Endothelial cell of hepatic sinusoid (primary cell): ENCODE measurements around the gene BSPRY.

Experiments
- in situ Hi-C: cut with HindIII; loops from 2 replicates; pipeline ENCODE4 v1.10.0; 2017; ENCODE audit warnings: low sequenced_read_pairs

BSPRY gene

DNA sequence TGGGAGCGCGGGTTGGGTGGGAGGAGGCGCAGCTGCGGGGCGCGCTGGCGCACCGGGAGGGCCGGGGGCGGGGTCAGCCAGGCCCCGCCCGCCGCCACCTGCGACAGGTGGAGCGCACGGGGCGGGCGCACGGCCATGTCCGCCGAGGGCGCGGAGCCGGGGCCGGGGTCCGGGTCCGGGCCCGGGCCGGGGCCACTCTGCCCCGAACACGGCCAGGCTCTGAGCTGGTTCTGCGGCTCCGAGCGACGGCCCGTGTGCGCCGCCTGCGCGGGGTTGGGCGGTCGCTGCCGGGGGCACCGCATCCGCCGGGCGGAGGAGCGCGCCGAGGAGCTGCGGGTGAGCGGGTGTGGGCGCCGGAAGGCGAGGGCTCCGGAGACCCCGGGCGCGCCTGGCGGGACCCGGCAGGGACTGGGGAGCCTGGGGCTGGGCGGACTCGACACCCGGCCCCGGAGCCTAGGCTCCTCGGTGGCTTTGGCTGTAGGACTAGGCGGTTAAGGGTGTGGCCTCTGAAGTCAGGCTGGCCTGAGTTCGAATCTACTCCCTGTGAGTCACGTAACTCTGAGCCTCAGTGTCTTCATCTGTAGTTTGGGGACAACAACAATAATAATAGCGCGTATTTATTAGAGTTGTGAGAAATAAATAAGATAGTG lies at the start of gene BSPRY:
BSPRY (plus strand) TSS at position 97 of the 650 bp plus-strand sequence; CDS start at position 136, 39 bp downstream.
- in situ Hi-C loops = no loop called here

DNA sequence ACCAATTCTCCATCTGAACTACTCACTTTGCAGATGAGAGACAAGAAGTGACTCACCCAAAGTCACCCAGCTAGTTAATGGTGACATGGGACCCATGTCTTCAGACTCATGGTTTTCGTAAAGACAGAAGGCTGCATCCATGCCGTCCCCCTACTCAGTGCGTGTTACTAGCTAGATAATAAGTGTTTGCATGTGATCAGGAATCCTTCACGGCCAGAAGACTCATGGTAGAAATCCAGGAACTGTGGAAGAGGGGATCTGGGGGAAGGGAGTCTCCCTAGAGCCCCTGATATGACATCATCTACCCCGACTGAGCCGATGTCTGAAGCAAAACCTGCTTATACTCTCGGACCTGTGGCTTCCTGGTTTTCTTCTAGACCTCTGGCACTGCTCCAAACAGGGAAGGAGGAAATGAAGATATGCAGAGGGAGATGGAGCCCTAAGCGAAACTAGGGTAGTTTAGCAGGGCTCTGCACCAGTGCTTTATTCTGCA lies 49.5 kb upstream of the BSPRY start:
- in situ Hi-C loops = loop anchor here (5.0 kb wide), 1 partner anchor 37 kb away; no protein-coding TSS in a partner anchor

DNA sequence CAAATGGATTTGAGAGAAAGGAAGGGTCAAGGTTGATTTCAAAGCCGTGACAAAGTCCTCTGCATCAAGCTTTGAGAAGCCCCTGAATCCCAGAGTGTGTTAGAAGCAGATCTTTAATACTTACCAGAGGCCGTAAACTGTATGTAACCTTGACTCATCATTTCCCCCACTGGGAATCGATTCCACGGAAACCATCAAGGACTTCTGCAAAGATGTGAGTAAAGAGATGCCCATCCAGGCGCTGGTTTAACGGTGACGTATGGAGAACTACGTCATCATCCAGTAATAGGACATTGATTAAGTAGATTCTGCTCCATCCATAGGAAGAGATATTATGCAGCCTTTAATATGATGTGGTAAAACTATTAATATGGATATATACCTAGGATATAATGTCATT lies 47.8 kb upstream of the BSPRY start:
- in situ Hi-C loops = loop anchor here (5.0 kb wide), 1 partner anchor 36 kb away; no protein-coding TSS in a partner anchor

DNA sequence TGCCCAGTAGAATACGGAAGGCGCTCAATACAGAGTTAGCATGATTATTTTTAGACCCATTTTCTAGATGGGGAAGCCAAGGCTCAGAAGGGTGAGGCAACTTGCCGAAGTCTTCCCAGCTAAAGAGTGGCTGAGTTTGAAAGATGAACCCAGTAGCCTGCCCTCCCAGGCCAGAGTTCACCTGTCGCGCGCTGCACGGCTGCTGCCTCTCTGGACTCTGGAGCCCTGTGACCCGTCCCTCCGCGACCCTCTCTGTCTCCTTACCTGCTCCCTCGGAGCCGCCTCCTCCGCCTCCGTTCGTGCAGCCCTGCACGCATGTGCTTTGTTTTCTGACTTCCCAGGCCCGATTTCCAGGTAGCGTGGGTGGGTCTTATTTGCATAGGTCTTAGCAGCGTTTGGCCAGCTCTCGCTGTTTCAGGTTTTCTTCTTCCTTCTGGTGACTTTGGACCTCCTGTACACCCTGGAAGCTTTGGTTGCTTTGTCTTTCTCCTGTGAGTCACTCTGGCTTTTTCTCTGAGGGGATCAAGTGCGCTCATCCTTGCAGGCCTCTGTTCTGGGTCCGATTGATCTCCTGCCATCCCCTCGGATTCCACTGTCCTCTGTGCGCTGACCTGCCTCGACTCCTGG lies 46.4 kb upstream of the BSPRY start, which contains the start of gene RNF183:
RNF183 (minus strand) TSS at position 585 of the 627 bp plus-strand sequence. CDS start 5,192 bp downstream, outside the sequence.
- in situ Hi-C loops = loop anchor here (5.0 kb wide), 1 partner anchor 34 kb away; no protein-coding TSS in a partner anchor

DNA sequence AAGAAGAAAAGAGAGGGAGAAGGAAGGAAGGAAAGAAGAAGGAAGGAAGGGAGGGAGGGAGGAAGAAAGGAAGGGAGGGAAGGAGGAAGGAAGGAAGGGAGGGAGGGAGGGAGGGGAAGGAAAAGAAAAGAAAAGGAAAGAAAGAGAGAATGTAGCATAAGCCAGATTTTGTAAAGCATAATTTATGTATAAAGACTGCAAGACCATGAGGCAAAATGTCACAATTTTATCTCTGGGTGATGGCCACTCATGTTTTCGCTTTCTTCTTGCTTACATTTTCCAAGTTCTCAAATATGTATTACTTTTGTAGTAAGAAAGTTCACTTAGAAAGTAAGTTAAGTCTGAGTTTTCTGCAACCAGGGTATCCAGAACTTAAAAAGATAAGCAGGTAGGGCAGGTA lies 42.8 kb upstream of the BSPRY start:
- in situ Hi-C loops = no loop called here

DNA sequence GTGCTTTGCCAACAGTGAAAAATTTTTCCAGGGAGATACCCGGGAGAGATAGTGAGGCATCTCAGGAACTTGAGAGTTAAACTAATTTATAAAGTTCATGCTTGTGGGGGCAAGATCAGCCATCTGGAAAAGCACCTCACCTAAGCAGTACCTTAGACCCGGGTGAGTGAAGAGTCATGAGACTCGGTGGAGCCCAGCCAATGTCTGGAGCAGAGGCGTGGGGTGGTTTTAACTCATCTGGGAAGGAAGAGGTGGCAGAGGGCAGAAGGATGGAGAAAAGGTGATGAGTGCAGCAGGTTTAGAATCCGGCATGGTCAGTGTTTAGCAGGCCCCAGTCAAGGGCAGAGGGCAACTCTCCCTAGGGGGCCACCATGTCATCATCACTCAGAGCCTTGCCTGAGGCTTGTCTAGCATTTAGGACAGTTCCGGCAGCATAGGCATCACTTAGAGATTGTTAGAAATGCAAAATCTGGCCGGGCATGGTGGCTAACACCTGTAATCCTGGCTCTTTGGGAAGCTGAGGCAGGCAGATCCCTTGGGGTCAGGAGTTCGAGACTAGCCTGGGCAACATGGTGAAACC lies 41.9 kb upstream of the BSPRY start:
- in situ Hi-C loops = no loop called here

DNA sequence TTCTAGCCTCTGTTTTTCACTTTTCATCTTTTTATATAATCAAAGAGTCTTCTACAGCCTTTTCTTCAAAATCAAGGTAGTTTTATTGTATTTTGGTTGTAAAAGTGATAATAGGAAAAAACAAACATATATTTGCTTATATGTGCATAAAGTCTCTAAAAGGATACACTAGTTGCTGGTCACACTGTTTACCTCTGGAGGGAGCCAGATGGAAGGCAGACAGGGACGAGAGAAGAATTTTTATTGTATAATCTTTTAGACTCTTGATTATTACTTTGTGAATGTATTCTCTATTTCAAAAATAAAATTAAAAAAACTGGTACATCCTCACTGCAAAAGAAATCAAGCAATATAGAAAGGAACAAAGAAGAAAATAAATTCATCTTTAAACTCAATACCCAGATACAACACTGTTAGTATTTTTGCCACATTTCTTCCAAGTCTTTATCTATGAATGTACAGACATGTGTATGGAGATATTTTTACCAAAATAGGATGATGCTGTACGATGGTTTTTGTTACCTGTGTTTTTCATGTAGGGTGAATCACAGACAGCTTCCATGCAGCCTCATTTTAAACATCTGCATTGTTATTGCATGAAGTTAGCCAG lies 40.0 kb upstream of the BSPRY start:
- in situ Hi-C loops = no loop called here

DNA sequence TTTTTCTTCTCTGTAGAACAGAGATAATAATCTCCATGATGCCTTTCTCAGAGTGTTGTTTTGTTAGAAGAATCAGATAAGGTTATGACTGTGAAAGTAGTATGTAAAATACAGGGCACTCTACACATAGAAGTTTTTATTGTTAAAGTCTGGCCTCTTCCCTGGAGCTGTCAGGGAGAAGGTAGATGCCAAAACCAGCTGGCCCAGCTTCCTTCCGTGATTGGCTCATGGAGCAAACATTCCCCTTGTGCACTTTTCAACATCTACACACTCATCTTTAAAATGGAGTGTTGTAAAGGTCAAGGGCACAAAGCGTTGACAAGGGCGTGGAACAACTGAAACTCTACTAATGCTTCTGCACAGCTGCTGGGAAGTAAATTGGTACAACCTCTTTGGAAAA lies 38.8 kb upstream of the BSPRY start:
- in situ Hi-C loops = no loop called here

DNA sequence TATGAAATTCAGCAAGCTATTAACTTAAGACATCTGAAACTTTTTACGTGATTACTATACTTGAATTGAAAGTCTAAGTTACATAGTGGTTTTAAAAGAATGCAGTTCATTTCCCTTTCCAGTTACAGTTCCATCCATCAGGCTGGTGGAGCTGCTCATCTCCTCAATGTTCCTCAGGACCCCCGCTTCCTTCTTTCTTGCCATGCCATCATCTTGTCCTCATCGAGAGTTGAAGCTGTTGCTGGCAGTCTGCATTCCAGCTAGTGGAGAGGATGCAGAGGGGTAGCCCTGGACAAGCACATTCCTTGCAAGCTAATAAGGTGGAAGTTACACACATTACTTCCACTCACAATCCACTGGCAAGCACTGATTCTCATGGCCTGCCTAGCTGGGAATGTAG lies 37.4 kb upstream of the BSPRY start:
- in situ Hi-C loops = no loop called here

DNA sequence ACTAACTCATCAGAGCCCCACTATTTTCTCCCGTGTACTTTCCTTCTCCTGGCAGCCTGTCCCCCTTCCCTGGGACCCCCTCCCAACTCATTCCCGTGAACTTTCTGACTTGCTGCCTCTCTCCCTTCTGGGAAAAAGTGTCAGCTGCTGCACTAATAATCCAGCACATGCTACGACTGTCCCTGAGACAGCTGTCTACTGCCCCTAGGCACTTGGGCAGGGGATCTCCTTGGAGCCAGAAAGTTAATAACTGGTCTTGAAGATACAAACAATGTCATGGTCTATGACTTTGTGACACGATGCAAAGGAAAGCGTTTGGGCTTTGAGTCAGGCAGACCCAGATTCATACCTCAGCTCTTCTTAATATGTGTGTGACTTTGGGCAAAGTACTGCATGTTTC lies 36.1 kb upstream of the BSPRY start:
- in situ Hi-C loops = no loop called here

DNA sequence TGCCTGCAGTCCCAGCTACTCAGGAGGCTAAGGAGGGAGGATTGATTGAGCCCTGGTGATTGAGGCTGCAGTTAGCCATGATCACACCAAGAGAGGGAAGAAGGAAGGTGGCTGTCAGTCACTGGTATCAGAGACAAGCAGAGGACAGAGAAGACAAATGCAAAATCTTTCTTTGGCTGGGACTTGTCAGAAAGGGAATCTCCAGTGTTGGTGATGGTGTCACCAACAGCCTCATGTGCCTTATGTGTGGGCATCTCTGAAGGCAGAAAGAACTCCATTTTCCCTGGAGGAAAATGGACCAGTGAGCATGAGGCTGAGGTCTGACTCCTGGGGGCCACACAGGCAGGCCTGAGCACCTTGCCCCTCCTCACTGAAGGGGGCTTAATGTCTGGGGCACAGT lies 34.1 kb upstream of the BSPRY start:
- in situ Hi-C loops = no loop called here

DNA sequence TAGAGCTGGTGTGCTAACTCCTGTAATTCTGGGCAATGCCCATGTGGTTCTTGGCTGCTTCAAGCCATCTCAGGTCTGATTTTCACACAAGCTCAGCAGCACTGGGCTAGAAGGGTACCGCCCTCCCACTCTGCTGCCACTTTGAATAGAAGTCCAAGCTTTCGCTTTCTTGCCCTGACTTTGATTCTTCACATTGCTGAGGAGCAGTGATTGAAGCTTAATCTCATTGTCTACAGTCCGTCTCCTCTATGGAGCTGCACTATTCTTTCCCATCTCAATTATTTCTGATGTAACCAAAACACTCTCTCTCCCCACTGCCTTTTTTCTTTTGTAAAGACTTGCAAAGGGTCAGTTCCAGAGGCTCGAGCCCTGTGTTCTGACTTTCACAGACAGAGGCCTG lies 33.3 kb upstream of the BSPRY start:
- in situ Hi-C loops = no loop called here

DNA sequence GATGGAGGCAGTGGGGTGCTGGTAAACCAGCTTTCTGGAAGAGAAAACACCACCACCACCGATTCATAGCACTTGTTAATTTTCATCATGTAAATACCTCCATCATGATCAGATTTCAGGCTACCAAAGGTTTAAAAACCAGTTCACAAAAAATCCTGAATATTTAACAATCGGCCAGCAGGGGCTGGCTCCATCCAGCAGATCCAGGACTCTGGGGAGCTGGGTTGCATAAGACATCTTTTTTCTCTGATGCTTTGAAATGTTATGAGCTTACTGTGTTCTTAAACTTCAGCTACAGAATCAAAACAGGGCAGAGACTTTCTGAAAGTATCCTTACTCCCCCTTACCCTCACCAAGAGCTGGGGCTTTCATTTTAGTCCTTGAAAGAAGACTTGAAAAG lies 31.6 kb upstream of the BSPRY start:
- in situ Hi-C loops = no loop called here

DNA sequence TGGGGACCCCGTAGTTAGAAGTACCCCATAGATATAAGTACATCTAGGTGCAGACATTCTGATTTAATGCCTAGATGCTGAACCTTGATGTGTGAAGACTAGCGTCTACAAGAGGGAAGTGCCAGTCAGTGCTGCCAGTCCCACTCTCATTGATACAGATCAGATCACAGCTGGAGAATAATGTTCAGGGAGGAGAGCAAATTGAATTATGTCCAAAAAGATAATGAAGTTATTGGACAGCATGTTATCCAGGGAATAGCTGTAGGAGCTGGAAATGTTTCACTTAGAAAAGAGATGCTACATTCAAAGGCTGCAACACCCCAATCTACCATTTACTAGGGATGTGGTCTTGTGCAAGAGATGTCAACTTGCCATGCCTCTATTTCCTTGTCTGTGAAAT lies 30.3 kb upstream of the BSPRY start:
- in situ Hi-C loops = no loop called here

DNA sequence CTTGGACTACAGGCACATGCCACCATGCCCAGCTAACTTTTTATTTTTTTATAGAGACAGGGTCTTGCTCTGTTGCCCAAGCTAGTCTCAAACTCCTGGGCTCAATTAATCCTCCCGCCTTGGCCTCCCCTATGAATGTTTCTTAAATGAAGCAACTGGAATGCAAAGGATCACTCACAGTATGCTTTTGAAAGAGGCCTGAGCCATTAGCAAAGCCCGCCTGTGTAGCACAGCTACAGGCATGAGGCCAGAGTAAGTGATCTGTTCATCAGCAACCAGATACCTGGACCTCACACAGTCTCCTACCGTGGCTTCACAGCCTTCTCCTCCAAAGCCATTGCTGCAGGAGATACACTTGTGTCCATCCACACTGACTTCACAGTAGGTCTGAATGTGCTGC lies 29.3 kb upstream of the BSPRY start:
- in situ Hi-C loops = no loop called here

DNA sequence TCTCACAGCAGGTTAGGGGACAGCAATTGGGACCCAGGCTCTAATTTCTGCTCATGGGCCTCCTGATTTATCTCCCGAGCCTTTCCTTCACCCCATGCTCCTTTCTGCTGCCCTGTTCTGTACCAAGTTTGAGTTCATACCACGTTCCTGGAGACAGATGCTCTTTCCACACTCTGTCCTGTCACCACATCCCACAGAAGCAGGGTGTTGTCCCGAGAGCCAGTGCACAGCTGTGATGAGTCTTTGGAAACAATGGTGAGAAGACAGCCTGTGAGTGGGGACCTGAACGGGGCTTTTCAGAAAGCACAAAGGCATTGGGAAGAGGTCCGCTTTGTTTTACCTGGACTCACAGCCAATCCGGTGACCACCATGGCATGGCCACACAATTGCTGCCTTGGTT lies 26.7 kb upstream of the BSPRY start:
- in situ Hi-C loops = no loop called here

DNA sequence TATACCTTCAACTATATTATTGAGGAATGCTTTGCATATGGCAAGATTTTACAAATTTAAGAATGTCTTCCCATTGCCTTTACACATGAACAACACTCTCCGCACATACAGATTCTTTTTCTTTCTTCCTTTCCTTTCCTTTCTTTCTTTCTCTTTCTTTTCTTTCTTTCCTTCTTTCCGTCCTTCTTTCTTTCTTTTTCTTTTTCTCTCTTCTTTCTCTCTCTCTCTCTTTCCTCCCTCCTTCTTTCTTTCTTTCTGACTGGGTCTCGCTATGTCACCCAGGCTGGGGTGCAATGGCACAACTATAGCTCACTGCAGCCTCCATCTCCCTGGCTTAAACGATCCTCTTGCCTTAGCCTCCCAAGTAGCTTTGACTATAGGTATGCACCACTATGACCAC lies 23.1 kb upstream of the BSPRY start:
- in situ Hi-C loops = no loop called here

DNA sequence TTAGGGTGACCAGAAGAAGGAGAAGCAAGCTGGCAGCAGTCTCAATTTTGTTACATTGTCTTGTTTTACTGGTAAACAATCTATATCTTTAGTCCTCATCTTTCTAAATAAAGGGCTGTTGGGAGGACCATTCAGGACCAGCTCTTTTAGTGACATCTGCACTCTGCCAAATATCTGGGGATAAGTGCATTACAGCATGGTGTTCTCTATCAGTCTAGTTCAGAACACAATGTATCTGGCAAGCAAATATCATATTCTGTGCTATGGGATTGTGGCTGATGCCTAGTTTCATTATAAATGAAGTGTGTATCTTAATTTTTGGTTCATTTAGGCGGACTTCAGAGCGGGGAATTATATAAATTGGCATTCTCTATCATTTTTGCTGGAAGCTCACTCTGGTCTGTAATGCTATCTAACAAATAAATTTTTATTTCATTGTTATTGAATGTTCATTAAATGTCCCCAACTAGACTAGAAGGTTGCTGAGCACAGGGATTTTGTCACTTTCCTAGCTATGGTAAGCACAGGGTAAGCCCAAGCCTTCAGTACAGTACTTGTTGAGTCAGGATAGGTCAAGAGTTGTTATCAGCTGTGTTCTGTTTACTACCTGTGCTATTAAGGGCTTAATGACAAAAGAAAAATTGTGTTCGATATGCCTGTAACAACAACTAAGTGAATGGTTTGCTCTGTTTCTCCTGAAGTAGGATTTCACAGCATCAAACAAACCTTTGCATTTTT lies 21.1 kb upstream of the BSPRY start:
- in situ Hi-C loops = no loop called here

DNA sequence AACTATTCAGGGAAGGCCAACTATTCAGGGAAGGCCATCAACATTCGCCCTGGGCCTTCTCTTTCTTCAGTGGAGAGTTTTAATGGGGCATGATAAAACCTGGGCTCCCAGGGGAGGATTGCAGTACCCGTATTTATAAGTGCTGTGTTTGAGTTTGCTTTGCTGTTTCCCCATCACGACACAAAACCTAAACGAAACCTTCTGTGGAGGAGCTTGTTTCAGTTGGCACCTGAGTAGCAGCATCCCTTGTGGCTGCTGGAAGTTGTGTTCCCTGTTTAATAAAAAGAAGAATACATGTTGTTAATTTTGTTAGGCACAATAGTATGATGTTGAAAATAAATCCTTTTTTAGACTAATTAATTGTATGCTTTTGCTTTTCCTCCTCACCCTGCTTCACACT lies 17.6 kb upstream of the BSPRY start:
- in situ Hi-C loops = loop anchor here (5.0 kb wide), 1 partner anchor 49 kb away; no protein-coding TSS in a partner anchor

DNA sequence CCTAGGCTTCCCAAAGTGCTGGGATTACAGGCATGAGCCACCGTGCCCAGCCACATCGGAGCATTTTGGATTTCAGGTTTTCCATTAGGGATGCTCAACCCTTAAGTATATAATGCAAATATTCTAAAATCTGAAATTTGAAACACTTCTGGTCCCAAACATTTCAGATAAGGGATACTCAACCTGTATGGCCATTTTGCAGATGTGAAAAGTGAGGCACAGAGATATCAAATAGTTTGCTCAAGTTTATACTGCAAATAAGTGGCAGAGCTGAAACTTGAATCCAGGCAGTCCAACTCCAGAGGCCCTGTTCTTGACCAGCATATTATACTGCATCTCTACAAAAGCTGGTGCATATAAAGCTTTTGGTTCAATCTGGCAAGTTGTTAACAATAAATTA lies 11.6 kb upstream of the BSPRY start:
- in situ Hi-C loops = loop anchor here (5.0 kb wide), 1 partner anchor 35 kb away; the partner anchor contains the start of gene RNF183
